ENCODE data around the gene ABAT. TPM values are rescaled to one million over a fixed set of nuclear protein-coding genes. Genes with fewer than 3 reads are reported as not detected.

Gene ABAT
- total and polyA plus RNA-seq, 4 donors = 4.4 to 14.0 (median 7.1) TPM

DNA sequence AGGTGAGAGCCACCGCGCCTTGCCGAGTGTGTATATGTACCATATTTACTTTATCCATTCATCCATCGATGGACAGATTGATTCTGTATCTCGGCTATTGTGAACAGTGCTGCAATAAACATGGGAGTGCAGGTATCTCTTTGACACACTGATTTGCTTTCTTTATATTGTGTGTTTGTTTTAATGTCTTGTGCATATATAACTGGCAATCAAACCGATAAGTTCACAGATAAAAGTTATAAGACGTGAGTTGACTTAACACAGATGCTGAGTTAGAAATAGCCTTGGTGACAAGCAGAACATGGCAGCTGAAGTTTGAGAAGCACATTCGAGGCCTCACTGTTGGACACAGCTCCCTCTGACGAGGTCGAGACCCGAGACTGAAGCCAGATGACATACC, 99.8 kb downstream of the ABAT start:
- ATAC-seq (ENCODE audit: insufficient read depth, low FRiP score) = no peak
- peaks cover 3 to 17% (median 13%) of the 10 kb centered on the region in 4 donors for H3K36me3 ChIP-seq (ENCODE audit: control insufficient read depth in 4 of 4, insufficient read depth in 4 of 4, low read length in 4 of 4)
- 92 to 96% methylated on average over 11 of the region's 11 CpGs for whole genome bisulfite sequencing, 2 donors

DNA sequence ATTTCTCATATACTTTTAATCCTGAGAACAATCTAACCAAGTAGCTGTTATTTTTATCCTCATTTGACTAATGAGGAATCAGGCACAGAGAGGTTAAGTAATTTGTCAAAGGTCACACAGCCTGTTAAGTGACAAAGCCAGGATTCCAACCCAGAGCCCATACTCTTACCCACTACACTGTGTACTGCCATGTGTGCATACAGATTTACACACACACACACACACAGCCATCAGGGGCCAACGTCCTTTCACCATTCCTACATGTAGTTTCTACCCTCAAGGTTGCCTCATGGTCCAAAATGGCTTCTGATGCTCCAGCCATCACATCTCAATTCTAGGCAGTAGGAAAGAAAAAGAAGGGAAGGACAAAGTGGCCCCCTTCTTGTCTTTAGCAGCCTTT, 100.9 kb downstream of the ABAT start:
- ATAC-seq (ENCODE audit: insufficient read depth, low FRiP score) = no peak
- WGBS, 2 donors = 90 to 92% methylated on average over 1 of the region's 1 CpG
- Histone ChIP-seq H3K27me3 (ENCODE audit: control insufficient read depth in 3 of 3, insufficient read depth in 3 of 3, low read length in 2 of 3) (no peaks in the 10 kb centered on the region), H3K27ac (ENCODE audit: low read depth in 1 of 2, low read length in 1 of 2) (no peak overlapping the region), H3K4me1 (ENCODE audit: control insufficient read depth in 5 of 5, insufficient read depth in 5 of 5, low read length in 5 of 5) (no peaks in the 10 kb centered on the region), H3K36me3 (ENCODE audit: control insufficient read depth in 4 of 4, insufficient read depth in 4 of 4, low read length in 4 of 4) (peaks cover 3 to 17% (median 15%) of the 10 kb centered on the region in 4 donors), H3K4me3 (no peak overlapping the region), H3K9ac (ENCODE audit: insufficient read depth in 1 of 2, low read length in 2 of 2) (no peak overlapping the region), H3K9me3 (ENCODE audit: control insufficient read depth in 4 of 4, insufficient read depth in 3 of 4, low read length in 3 of 4) (no peaks in the 10 kb centered on the region)
- TF ChIP-seq, protein P1, sequence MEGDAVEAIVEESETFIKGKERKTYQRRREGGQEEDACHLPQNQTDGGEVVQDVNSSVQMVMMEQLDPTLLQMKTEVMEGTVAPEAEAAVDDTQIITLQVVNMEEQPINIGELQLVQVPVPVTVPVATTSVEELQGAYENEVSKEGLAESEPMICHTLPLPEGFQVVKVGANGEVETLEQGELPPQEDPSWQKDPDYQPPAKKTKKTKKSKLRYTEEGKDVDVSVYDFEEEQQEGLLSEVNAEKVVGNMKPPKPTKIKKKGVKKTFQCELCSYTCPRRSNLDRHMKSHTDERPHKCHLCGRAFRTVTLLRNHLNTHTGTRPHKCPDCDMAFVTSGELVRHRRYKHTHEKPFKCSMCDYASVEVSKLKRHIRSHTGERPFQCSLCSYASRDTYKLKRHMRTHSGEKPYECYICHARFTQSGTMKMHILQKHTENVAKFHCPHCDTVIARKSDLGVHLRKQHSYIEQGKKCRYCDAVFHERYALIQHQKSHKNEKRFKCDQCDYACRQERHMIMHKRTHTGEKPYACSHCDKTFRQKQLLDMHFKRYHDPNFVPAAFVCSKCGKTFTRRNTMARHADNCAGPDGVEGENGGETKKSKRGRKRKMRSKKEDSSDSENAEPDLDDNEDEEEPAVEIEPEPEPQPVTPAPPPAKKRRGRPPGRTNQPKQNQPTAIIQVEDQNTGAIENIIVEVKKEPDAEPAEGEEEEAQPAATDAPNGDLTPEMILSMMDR (IDR thresholded peaks at IDR 0.05; ENCODE audit: control extremely low read depth, extremely low read depth) = no peak
- no peak for DNase-seq

More for the DNA sequence above, 99.8 kb downstream of the ABAT start:
- Histone ChIP-seq H3K4me3 (no peak overlapping the region), H3K4me1 (ENCODE audit: control insufficient read depth in 5 of 5, insufficient read depth in 5 of 5, low read length in 5 of 5) (no peaks in the 10 kb centered on the region), H3K9me3 (ENCODE audit: control insufficient read depth in 4 of 4, insufficient read depth in 3 of 4, low read length in 3 of 4) (no peaks in the 10 kb centered on the region), H3K27me3 (ENCODE audit: control insufficient read depth in 3 of 3, insufficient read depth in 3 of 3, low read length in 2 of 3) (no peaks in the 10 kb centered on the region), H3K27ac (ENCODE audit: low read depth in 1 of 2, low read length in 1 of 2) (no peak overlapping the region), H3K9ac (ENCODE audit: insufficient read depth in 1 of 2, low read length in 2 of 2) (no peak overlapping the region)
- DNase-seq = no peak
- TF ChIP-seq, protein P1 (IDR thresholded peaks at IDR 0.05; ENCODE audit: control extremely low read depth, extremely low read depth) = no peak

DNA sequence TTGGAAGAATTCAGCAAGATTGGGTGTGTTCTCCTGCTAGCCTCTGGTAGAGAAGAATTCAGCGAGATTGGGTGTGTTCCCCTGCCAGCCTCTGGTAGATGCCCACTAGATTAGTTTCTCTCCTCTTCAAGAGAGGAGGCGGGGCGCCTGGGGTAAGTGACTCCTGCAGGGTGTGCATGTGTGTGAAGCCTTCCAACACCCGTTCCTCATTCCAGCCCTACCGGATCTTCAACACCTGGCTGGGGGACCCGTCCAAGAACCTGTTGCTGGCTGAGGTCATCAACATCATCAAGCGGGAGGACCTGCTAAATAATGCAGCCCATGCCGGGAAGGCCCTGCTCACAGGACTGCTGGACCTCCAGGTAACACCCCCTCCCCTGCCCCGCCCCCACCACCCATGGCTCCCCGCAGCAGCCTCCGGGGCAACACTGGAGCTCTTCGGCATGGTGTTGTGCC, 101.7 kb downstream of the ABAT start:
- ATAC-seq (ENCODE audit: insufficient read depth, low FRiP score) = no peak
- H3K9me3 ChIP-seq (ENCODE audit: control insufficient read depth in 4 of 4, insufficient read depth in 3 of 4, low read length in 3 of 4) = no peaks in the 10 kb centered on the region
- H3K36me3 ChIP-seq (ENCODE audit: control insufficient read depth in 4 of 4, insufficient read depth in 4 of 4, low read length in 4 of 4) = peaks cover 3 to 17% (median 15%) of the 10 kb centered on the region in 4 donors
- no peak overlapping the region for H3K9ac ChIP-seq (ENCODE audit: insufficient read depth in 1 of 2, low read length in 2 of 2)
- peak in 1 of 3 donors; percentile 12 for DNase-seq
- H3K4me1 ChIP-seq (ENCODE audit: control insufficient read depth in 5 of 5, insufficient read depth in 5 of 5, low read length in 5 of 5) = no peaks in the 10 kb centered on the region
- H3K4me3 ChIP-seq = no peak overlapping the region
- H3K27me3 ChIP-seq (ENCODE audit: control insufficient read depth in 3 of 3, insufficient read depth in 3 of 3, low read length in 2 of 3) = no peaks in the 10 kb centered on the region
- whole genome bisulfite sequencing, 2 donors = 78 to 87% methylated on average over 12 of the region's 12 CpGs
- no peak overlapping the region for H3K27ac ChIP-seq (ENCODE audit: low read depth in 1 of 2, low read length in 1 of 2)
- TF ChIP-seq, protein P1 (IDR thresholded peaks at IDR 0.05; ENCODE audit: control extremely low read depth, extremely low read depth) = no peak

DNA sequence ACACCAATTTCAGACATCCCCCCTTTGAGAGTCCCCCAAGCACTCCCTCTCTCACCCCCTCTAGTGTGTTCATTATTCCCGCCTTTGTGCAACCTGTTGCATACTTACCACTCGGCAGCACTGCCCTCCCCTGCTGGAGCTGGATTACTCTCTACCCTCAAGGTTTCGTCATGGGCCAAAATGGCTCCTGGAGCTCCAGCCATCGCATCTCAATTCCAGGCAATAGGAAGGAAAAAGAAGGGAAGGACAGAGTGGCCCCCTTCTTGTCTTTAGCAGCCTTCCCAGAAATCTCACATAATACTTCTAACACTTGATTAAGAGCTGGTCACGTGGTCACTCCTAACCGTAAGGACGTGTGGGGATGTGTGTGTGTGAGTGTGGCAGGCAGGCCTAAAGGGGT, 102.8 kb downstream of the ABAT start:
- ATAC-seq (ENCODE audit: insufficient read depth, low FRiP score) (no peak), DNase-seq (no peak)
- H3K9me3 ChIP-seq (ENCODE audit: control insufficient read depth in 4 of 4, insufficient read depth in 3 of 4, low read length in 3 of 4) = no peaks in the 10 kb centered on the region
- H3K27me3 ChIP-seq (ENCODE audit: control insufficient read depth in 3 of 3, insufficient read depth in 3 of 3, low read length in 2 of 3) = no peaks in the 10 kb centered on the region
- H3K4me3 ChIP-seq = no peak overlapping the region
- TF ChIP-seq, protein P1 (IDR thresholded peaks at IDR 0.05; ENCODE audit: control extremely low read depth, extremely low read depth) = no peak
- H3K4me1 ChIP-seq (ENCODE audit: control insufficient read depth in 5 of 5, insufficient read depth in 5 of 5, low read length in 5 of 5) = no peaks in the 10 kb centered on the region
- H3K36me3 ChIP-seq (ENCODE audit: control insufficient read depth in 4 of 4, insufficient read depth in 4 of 4, low read length in 4 of 4) = peaks cover 3 to 17% (median 15%) of the 10 kb centered on the region in 4 donors
- no peak overlapping the region for H3K27ac ChIP-seq (ENCODE audit: low read depth in 1 of 2, low read length in 1 of 2)
- H3K9ac ChIP-seq (ENCODE audit: insufficient read depth in 1 of 2, low read length in 2 of 2) = no peak overlapping the region
- WGBS, 2 donors = 91 to 93% methylated on average over 7 of the region's 7 CpGs
